Measurements from ENCODE around the gene PAN3.

The PAN3 gene

GRCh38 chr13:28229522-28230411 is 91.4 kb downstream of the PAN3 start:
- DNase-seq, result no peak

GRCh38 chr13:28231642-28232041 is 93.3 kb downstream of the PAN3 start:
- no peak for DNase-seq

GRCh38 chr13:28237944-28238343 is 99.6 kb downstream of the PAN3 start:
- no peak for DNase-seq

- DNase-seq, result no peak
Observed at GRCh38 chr13:28239374-28239773, 101.0 kb downstream of the PAN3 start.

- DNase-seq, result no peak
Observed at GRCh38 chr13:28245465-28245864, 107.1 kb downstream of the PAN3 start.

- no peak for DNase-seq
Observed at GRCh38 chr13:28246891-28247290, 108.5 kb downstream of the PAN3 start.

- no peak for DNase-seq
Observed at GRCh38 chr13:28248080-28248479, 109.7 kb downstream of the PAN3 start.

GRCh38 chr13:28250542-28250941 is 112.2 kb downstream of the PAN3 start:
- DNase-seq, result no peak

- DNase-seq, result no peak
Observed at GRCh38 chr13:28251466-28251865, 113.1 kb downstream of the PAN3 start.

GRCh38 chr13:28252547-28252946 is 114.2 kb downstream of the PAN3 start:
- no peak for DNase-seq

GRCh38 chr13:28257305-28257704 is 119.0 kb downstream of the PAN3 start:
- no peak for DNase-seq

- DNase-seq, result no peak
Observed at GRCh38 chr13:28258417-28258816, 120.1 kb downstream of the PAN3 start.

- no peak for DNase-seq
Observed at GRCh38 chr13:28267497-28267896, 129.2 kb downstream of the PAN3 start.

- no peak for DNase-seq
Observed at GRCh38 chr13:28268800-28269223, 130.5 kb downstream of the PAN3 start.

- no peak for DNase-seq
Observed at GRCh38 chr13:28271056-28271840, 132.9 kb downstream of the PAN3 start.

GRCh38 chr13:28273919-28274318 is 135.6 kb downstream of the PAN3 start:
- DNase-seq, result no peak

- DNase-seq, result no peak
Observed at GRCh38 chr13:28282451-28282850, 144.1 kb downstream of the PAN3 start.

GRCh38 chr13:28283600-28283999 is 145.3 kb downstream of the PAN3 start:
- no peak for DNase-seq

- DNase-seq, result no peak
Observed at GRCh38 chr13:28286263-28286662, 147.9 kb downstream of the PAN3 start.

- DNase-seq, result no peak
Observed at GRCh38 chr13:28297341-28297740, 159.0 kb downstream of the PAN3 start.

GRCh38 chr13:28299916-28300315 is 161.6 kb downstream of the PAN3 start:
- no peak for DNase-seq

- no peak for DNase-seq
Observed at GRCh38 chr13:28301839-28302238, 163.5 kb downstream of the PAN3 start.

GRCh38 chr13:28306325-28306724 is 168.0 kb downstream of the PAN3 start:
- DNase-seq, result no peak

- DNase-seq, result no peak
Observed at GRCh38 chr13:28313579-28313978, 175.2 kb downstream of the PAN3 start.
